HG02623 (cell line): ENCODE results near the gene SRRM3.
"Not testable (repeated sequence)": the region's sequence is repeated elsewhere in the genome, so short reads cannot be mapped to it uniquely, and the experiment has no call there.

ENCODE experiments used
- ATAC-seq: cut with Tn5 transposase; IDR thresholded peaks from one replicate; pipeline ENCODE4 v1.9.1; 2021; ENCODE audit warnings: moderate library complexity; ENCODE audit not compliant: unreplicated experiment

The SRRM3 gene, protein sequence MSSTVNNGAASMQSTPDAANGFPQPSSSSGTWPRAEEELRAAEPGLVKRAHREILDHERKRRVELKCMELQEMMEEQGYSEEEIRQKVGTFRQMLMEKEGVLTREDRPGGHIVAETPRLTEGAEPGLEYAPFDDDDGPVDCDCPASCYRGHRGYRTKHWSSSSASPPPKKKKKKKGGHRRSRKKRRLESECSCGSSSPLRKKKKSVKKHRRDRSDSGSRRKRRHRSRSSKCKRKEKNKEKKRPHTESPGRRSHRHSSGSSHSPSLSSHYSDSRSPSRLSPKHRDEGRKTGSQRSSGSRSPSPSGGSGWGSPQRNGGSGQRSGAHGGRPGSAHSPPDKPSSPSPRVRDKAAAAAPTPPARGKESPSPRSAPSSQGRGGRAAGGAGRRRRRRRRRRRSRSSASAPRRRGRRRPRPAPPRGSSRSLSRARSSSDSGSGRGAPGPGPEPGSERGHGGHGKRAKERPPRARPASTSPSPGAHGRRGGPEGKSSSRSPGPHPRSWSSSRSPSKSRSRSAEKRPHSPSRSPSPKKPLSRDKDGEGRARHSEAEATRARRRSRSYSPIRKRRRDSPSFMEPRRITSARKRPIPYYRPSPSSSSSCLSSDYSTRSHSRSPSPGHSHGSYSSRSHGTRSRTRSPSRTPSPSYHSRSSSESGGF

GRCh38 chr7:76201732-76202665 is at the start of gene SRRM3:
Gene SRRM3, plus strand, starts transcription at chr7:76201896. Its CDS starts 33,171 bp downstream, at chr7:76235067.
- ATAC-seq = peak; percentile 48

DNA sequence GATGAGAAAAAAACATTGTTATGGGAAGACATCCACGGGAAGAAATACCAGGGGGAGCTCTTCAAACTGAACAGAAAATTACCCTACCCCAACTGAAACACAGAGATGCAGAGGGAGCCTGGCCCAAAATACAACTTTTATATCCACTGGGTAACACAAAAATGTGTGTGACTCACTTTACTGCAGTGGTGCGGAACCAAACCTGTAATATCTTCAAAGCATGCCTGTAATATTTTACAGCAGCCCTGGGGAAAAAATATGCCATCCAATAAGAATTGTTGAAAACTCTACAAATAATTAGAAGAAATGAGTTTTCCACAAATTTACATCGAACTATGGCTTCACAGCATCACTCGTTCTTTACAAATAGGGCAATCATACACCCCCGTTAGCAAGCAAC is 49.8 kb upstream of the SRRM3 start:
- ATAC-seq = no peak

DNA sequence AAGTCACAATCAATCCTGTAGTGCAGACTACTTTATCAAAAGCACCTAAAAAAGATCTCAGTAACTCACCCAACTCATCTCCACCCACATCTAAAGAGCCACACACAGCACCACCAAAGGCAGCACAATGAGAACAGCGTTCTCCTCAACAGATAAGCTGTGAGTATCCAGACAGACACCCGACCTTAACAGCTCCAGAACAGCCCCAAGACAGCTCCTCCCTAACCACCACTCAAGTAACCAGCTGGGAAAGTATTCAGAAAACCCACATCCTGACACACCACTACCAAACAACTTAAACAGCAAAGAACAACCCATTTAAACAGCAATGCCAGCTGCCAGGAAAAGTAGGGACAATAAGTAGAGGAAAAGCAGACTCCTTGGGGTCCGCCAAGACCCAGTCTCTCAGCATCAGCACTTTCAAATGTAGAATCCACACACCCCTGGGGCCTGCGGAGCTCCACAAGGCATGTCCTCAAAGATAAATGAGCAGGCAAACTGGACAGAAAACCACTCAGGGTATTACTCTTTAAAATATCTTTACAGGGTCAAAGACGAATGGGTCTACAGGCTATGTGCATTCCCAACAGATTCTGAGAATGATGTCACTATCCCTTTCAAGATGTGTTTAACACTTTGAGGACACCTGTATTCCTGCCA is 48.0 kb upstream of the SRRM3 start:
- ATAC-seq = not testable (repeated sequence)

GRCh38 chr7:76155938-76156337 is 45.8 kb upstream of the SRRM3 start:
- ATAC-seq = no peak

- ATAC-seq = not testable (repeated sequence)
Measured at GRCh38 chr7:76156992-76157685, 44.6 kb upstream of the SRRM3 start.

- not testable (repeated sequence) for ATAC-seq
Measured at GRCh38 chr7:76158416-76158815, 43.3 kb upstream of the SRRM3 start.

DNA sequence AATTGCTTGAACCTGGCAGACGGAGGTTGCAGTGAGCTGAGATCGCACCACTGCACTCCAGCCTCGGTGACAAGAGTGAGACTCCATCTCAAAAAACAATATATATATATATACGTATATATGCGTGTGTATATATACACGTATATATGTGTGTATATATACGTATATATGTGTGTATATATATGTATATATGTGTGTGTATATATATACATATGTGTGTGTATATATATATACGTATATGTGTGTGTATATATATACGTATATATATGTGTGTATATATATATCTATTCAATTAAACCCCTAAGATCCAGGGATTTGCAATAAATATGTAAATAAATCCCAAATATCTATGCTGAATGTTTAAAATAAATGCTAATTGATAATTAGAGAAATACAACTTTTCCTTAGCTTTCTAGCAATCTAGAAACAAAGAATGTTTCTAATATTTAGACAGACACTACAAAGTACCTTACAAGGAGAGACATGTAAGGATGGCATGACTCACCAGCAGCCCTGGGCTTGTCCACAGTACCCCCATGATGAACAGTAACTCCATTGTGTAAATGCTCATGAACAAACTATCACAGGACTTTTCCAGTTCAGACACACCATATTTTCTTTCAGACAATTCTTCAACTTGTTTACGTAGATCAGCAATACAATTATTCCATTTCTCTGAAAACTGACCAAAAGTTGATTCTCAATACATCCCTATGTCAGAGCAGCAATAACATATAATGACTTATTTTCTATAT is 39.1 kb upstream of the SRRM3 start:
- ATAC-seq = not testable (repeated sequence)

GRCh38 chr7:76163812-76164211 is 37.9 kb upstream of the SRRM3 start:
- not testable (repeated sequence) for ATAC-seq

GRCh38 chr7:76165106-76165972 is 36.4 kb upstream of the SRRM3 start:
- ATAC-seq = no peak

DNA sequence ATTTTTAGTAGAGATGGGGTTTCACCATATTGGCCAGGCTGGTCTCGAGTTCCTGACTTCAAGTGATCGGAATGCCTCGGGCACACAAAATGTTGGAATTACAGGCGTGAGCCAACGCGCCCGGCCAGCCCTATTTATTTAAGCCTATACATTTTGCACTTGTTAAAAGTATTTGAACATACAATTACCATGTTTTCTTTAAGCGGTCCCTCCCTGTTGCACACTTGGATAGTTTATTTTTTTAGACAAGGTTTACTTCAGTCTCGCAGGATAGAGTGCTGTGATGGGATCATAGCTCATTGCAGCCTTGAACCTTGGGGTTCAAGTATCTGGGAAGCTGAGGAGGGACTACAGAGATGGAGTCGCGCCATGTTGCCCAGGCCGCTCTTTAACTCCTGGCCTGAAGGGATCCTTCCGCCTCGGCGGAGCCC is 35.7 kb upstream of the SRRM3 start:
- no peak for ATAC-seq

- peak; percentile 76 for ATAC-seq
Measured at GRCh38 chr7:76166404-76167255, 35.1 kb upstream of the SRRM3 start.

DNA sequence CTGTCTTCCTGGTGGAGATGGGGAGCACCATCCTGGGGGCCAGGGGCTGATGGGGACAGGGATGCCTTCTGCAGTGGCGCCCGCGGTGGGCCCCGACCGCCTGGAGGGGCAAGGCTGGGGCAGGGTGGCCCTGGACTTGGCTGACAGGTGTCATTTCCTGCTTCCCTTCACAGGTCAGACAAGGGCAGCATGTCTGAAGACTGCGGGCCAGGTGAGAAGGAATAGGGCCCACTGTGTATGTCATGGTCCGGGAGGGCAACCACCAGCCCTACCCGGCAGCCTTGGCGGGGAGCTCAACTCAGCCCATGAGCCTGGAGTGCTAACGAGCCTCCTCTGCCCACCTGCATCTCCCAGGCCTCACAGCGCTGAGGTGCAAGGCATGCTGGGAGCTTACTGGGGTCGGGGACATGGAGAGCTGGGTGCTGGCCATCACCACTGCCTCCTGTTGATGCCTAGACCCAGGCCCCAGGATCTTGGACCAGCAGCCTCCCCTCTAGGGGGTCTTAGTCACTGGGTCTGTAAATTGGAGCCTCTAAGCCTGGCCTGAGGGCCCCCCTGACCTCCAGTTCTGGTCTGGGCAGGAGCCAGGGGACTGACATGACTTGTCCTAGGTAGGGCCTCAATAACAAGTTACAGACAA is 28.0 kb upstream of the SRRM3 start:
- ATAC-seq = no peak

DNA sequence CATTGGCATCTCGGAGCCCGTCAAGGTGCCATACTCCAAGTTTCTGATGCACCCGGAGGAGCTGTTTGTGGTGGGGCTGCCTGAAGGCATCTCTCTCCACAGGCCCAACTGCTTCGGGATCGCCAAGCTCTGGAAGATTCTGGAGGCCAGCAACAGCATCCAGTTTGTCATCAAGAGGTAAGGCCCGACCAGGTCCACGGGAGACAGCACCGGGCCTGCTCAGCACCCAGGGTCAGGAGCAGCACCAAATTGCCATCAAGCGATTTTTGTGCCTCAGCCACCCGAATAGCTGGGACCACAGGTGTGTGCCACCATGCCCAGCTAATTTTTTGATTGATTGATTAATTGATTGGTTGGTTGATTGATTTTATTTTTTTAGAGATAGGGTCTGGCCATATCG is 24.7 kb upstream of the SRRM3 start:
- ATAC-seq = not testable (repeated sequence)

DNA sequence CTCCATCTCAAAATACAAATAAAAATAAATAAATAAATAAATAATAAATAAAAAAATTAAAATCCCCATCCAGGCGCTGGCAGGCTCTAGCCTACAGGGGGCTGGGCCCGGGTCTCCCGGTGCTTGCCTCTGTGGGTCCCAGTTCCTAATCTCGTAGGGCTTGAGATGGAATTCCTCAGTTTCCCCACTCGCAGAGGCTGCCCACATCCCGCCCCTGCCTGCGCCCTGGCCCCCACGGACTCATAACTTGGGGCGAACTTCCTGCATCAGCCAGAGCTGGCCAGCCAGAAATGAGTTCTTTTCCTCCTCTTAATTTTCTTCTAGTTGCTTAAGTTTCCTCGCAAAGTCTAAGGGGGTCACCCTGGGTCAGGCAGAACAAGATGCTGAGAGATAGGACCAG is 22.0 kb upstream of the SRRM3 start:
- no peak for ATAC-seq

- ATAC-seq = no peak
Measured at GRCh38 chr7:76182225-76182960, 19.3 kb upstream of the SRRM3 start.

DNA sequence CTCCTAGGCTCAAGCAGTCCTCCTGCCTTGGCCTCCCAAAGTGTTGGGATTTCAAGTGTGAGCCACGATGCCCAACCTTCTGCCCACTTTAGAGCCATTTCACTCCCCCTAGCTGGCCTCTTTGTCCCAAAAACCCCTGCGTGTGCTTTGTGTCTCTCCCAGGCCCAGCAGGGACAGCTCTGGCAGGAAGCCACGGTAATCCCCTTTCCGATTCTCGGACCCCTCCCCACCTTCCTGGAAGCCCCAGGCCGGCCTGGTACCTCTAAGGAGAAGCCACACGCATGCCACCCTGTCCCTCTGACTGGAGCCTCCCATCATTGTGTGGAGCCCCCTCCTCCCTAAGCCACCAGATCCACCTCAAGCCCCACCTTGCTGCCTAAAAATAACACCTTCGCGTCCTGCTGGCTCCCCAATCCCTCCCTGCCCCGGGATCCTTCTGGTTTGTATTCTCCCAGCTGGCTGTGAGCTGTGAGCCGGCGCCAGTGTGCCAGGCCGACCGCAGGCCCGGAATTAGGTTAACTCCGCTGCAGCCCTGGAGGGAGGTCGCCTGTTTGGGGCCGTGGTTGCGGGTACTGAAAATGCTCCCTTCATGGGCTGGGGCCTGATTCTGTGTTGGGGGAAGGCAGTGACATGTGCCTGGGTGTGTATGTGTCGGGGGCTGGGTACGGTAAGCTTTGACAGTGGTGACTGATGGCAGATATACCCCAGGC is 16.4 kb upstream of the SRRM3 start:
- ATAC-seq = no peak
